Breast epithelium (tissue), 4 donors: ENCODE results near the gene SNX9. TPM values are rescaled to one million over a fixed set of nuclear protein-coding genes. Genes with fewer than 3 reads are reported as not detected.
A peak's percentile ranks its signal among the peaks of the same experiment; 100 is the strongest.

Experiments
- DNase-seq, 2 donors: peaks; one replicate each; pipeline ENCODE4 v3.0.0-alpha.2; 2019; ENCODE audit warnings: low spot score in 2 of 2
- H3K27ac ChIP-seq, 2 donors: fragments of 200-600 bp; sonication (generic) in 1 of 2; one replicate each; pipeline ENCODE4 v1.5.1; 2016 to 2019; ENCODE audit warnings: mild to moderate bottlenecking in 1 of 2
- H3K27me3 ChIP-seq, 2 donors: fragments of 200-600 bp; sonication (generic) in 1 of 2; one replicate each; pipeline versions ENCODE4 v1.5.1 to v1.6.0; 2017 to 2019; ENCODE audit warnings: control low read depth in 1 of 2, mild to moderate bottlenecking in 1 of 2
- H3K36me3 ChIP-seq: fragments of 200-600 bp; one replicate; pipeline ENCODE4 v1.5.1; 2019
- H3K4me1 ChIP-seq, 2 donors: fragments of 200-600 bp; sonication (generic); one replicate each; pipeline ENCODE4 v1.5.1; 2016 to 2019; ENCODE audit warnings: control low read depth in 1 of 2
- H3K4me3 ChIP-seq, 3 donors: fragments of 200-600 bp; sonication (generic); 1 replicate in 2 of 3; 2 replicates in 1 of 3; pipeline ENCODE4 v1.5.1; 2016 to 2019; ENCODE audit warnings: mild to moderate bottlenecking in 3 of 3, moderate library complexity in 2 of 3
- H3K9me3 ChIP-seq, 2 donors: fragments of 200-600 bp; sonication (generic) in 1 of 2; one replicate each; pipeline ENCODE4 v1.5.1; 2016 to 2019; ENCODE audit warnings: control low read depth in 1 of 2
- CTCF ChIP-seq, 3 donors: fragments of 450-650 bp; IDR thresholded peaks; one replicate each; pipeline ENCODE4 v1.5.1; 2016 to 2017; ENCODE audit warnings: antibody characterized with exemption in 3 of 3, mild to moderate bottlenecking in 3 of 3, moderate library complexity in 3 of 3
- POLR2A ChIP-seq: fragments of 450-650 bp; IDR thresholded peaks from one replicate; pipeline ENCODE4 v1.6.1; 2016; ENCODE audit warnings: antibody characterized with exemption, mild to moderate bottlenecking, moderate library complexity
- POLR2AphosphoS5 ChIP-seq, 3 donors: sonication (generic); formaldehyde crosslinking; IDR thresholded peaks; one replicate each; pipeline ENCODE4 v1.6.1; 2017; ENCODE audit warnings: antibody characterized with exemption in 3 of 3
- intact Hi-C: fragments of 100-400 bp; cut with DNase I; formaldehyde crosslinking; loops from one replicate; pipeline ENCODE4 v1.15.1; 2023; ENCODE audit warnings: low total_unique reads
- total RNA-seq, 3 donors: library from RNA; depleted of rRNA; stranded (reverse); fragments of >200 nt; gene quantifications; one replicate each; pipeline ENCODE4 v1.1.0, GENCODE V29; 2016

Gene SNX9
- total RNA-seq, 3 donors from 2014 or later, result 61.6 to 83.2 (median 75.7) TPM

GRCh38 chr6:157813750-157814455 is 9.1 kb upstream of the SNX9 start:
- no peak for TF ChIP-seq POLR2A
- TF ChIP-seq POLR2AphosphoS5 (IDR thresholded peaks at IDR 0.05), result peak in 2 of 3 donors; percentile 20 to 34
- Histone ChIP-seq H3K36me3 (no peaks in the 10 kb centered on the region), H3K27ac (peak overlapping the region; percentile 83 to 88), H3K9me3 (no peaks in the 10 kb centered on the region), H3K4me1 (peaks cover 0 to 9% of the 10 kb centered on the region in 2 donors), H3K27me3 (no peaks in the 10 kb centered on the region), H3K4me3 (no peak overlapping the region)
- no peak for DNase-seq
- intact Hi-C loops, result no loop called here

- no peak overlapping the region for H3K4me3 ChIP-seq
- no peak for DNase-seq
- H3K27me3 ChIP-seq, result no peaks in the 10 kb centered on the region
- intact Hi-C loops, result no loop called here
- H3K4me1 ChIP-seq, result peaks cover 0 to 9% of the 10 kb centered on the region in 2 donors
- peak overlapping the region; percentile 83 to 88 for H3K27ac ChIP-seq
- no peak for TF ChIP-seq POLR2AphosphoS5 (IDR thresholded peaks at IDR 0.05)
- no peak for TF ChIP-seq CTCF (IDR thresholded peaks at IDR 0.05)
- no peak for TF ChIP-seq POLR2A
- no peaks in the 10 kb centered on the region for H3K36me3 ChIP-seq
- no peaks in the 10 kb centered on the region for H3K9me3 ChIP-seq
These were observed 8.2 kb upstream of the SNX9 start for GRCh38 chr6:157814883-157815282.

- Histone ChIP-seq H3K27ac (peak overlapping the region; percentile 15 to 91), H3K4me3 (no peak overlapping the region), H3K4me1 (no peaks in the 10 kb centered on the region), H3K36me3 (no peaks in the 10 kb centered on the region), H3K27me3 (no peaks in the 10 kb centered on the region), H3K9me3 (no peaks in the 10 kb centered on the region)
- TF ChIP-seq CTCF (IDR thresholded peaks at IDR 0.05) (no peak), POLR2A (no peak), POLR2AphosphoS5 (IDR thresholded peaks at IDR 0.05) (no peak)
- intact Hi-C loops, result no loop called here
- no peak for DNase-seq
These were observed 1.6 kb upstream of the SNX9 start for GRCh38 chr6:157821342-157822033.

- Histone ChIP-seq H3K4me3 (peak overlapping the region; percentile 67 to 99 (median 98)), H3K27ac (peak overlapping the region; percentile 91 to 100), H3K4me1 (no peaks in the 10 kb centered on the region), H3K9me3 (no peaks in the 10 kb centered on the region), H3K36me3 (no peaks in the 10 kb centered on the region), H3K27me3 (no peaks in the 10 kb centered on the region)
- TF ChIP-seq POLR2AphosphoS5 (IDR thresholded peaks at IDR 0.05) (peak in 2 of 3 donors; percentile 10 to 42), CTCF (IDR thresholded peaks at IDR 0.05) (no peak)
- DNase-seq, result no peak
- intact Hi-C loops, result no loop called here
These were observed 623 bp upstream of the SNX9 start for GRCh38 chr6:157822245-157823000.

GRCh38 chr6:157823528-157824370 is 703 bp downstream of the SNX9 start:
- intact Hi-C loops, result no loop called here
- Histone ChIP-seq H3K4me3 (peak overlapping the region; percentile 67 to 99 (median 98)), H3K4me1 (no peaks in the 10 kb centered on the region), H3K9me3 (no peaks in the 10 kb centered on the region), H3K27ac (peak overlapping the region; percentile 91 to 100), H3K27me3 (no peaks in the 10 kb centered on the region), H3K36me3 (no peaks in the 10 kb centered on the region)
- DNase-seq, result peak; percentile 59 to 69
- TF ChIP-seq POLR2AphosphoS5 (IDR thresholded peaks at IDR 0.05), result peak in 2 of 3 donors; percentile 23 to 70
- TF ChIP-seq CTCF (IDR thresholded peaks at IDR 0.05), result peak in 1 of 3 donors; percentile 34
- peak; percentile 47 for TF ChIP-seq POLR2A
